HCT116 (cell line): ENCODE measurements around the gene CD63. TPM values are rescaled to one million over a fixed set of nuclear protein-coding genes. Genes with fewer than 3 reads are reported as not detected.

Source experiments
- ATAC-seq: fragments of 200-7000 bp; cut with Tn5 transposase; 2 replicates; pipeline ENCODE4 v1.9.1; 2020; ENCODE audit warnings: mild to moderate bottlenecking, moderate library complexity
- BruUV-seq: library from RNA; stranded (reverse); fragments of 400-500 nt; replicated peaks from 2 replicates; lab custom pipeline; 2021; lab: Mats Ljungman, UMichigan
- CTCF ChIA-PET: fragments of 300-600 bp; sonication (Branson Sonifier 250); formaldehyde crosslinking; loops from one replicate; lab custom pipeline; 2021; ENCODE audit warnings: antibody characterized with exemption; lab: Charles Lee
- POLR2A ChIA-PET: fragments of 300-600, 350-600 bp; sonication (Branson Sonifier 250); formaldehyde crosslinking; loops from one replicate; lab custom pipeline; 2021; ENCODE audit warnings: antibody characterized with exemption; lab: Charles Lee
- RAD21 ChIA-PET, 2 experiments: fragments of 300-600 bp; sonication (Branson Sonifier 250); formaldehyde crosslinking; loops; one replicate each; lab custom pipeline; 2023; ENCODE audit warnings: low total read pairs in 2 of 2; ENCODE audit not compliant: uncharacterized antibody in 2 of 2, unreplicated experiment in 2 of 2, low non-redundant PET in 1 of 2; lab: Charles Lee
- DNase-seq: peaks from one replicate; pipeline ENCODE4 v3.0.0-alpha.2; 2010; ENCODE audit warnings: low read depth, low spot score
- H2AFZ ChIP-seq: fragments of 200-600 bp; shearing (Covaris generic), sonication (generic); 2 replicates; pipeline ENCODE4 v1.6.1; 2017; ENCODE audit warnings: low read depth, mixed run types, mixed read lengths, antibody characterized with exemption, low read length; ENCODE audit not compliant: poor library complexity, severe bottlenecking
- H3K27ac ChIP-seq: 2 replicates; pipeline ENCODE4 v1.5.1; 2012; ENCODE audit warnings: low read depth, low read length
- H3K27me3 ChIP-seq: fragments of 200-600 bp; sonication (generic); 2 replicates; pipeline ENCODE4 v1.6.1; 2016; ENCODE audit warnings: mixed run types, low read length, mixed read lengths; ENCODE audit not compliant: insufficient read depth
- H3K36me3 ChIP-seq, 2 experiments: fragments of 200-500 bp in 1 of 2; fragments of 200-600 bp in 1 of 2; sonication (Bioruptor generic) in 1 of 2; sonication (generic) in 1 of 2; 2 replicates each; pipeline versions ENCODE4 v1.5.1 to v1.6.1; 2014 to 2016; ENCODE audit warnings: low read length in 2 of 2, inconsistent platforms in 1 of 2, mixed read lengths in 1 of 2, mixed run types in 1 of 2; ENCODE audit not compliant: insufficient read depth in 2 of 2, control insufficient read depth in 1 of 2
- H3K4me1 ChIP-seq, 2 experiments: fragments of 200-600 bp in 1 of 2; sonication (generic) in 1 of 2; 2 replicates each; pipeline versions ENCODE4 v1.5.1 to v1.6.1; 2012 to 2017; ENCODE audit warnings: low read length in 2 of 2, inconsistent platforms in 1 of 2, mild to moderate bottlenecking in 1 of 2, mixed read lengths in 1 of 2, mixed run types in 1 of 2, moderate library complexity in 1 of 2; ENCODE audit not compliant: insufficient read depth in 2 of 2, control insufficient read depth in 1 of 2
- H3K4me2 ChIP-seq: fragments of 200-600 bp; sonication (generic); 2 replicates; pipeline ENCODE4 v1.6.1; 2017; ENCODE audit warnings: mixed run types, low read length, mixed read lengths
- H3K4me3 ChIP-seq, 2 experiments: fragments of 200-600 bp in 1 of 2; sonication (generic) in 1 of 2; replicated peaks in 1 of 2; 2 replicates each; pipeline ENCODE4 v1.5.1; 2011 to 2016; ENCODE audit warnings: low read length in 2 of 2, control low read depth in 1 of 2, low read depth in 1 of 2, mild to moderate bottlenecking in 1 of 2, mixed read lengths in 1 of 2, mixed run types in 1 of 2
- H3K79me2 ChIP-seq: fragments of 200-600 bp; sonication (generic); 2 replicates; pipeline ENCODE4 v1.6.1; 2017; ENCODE audit warnings: mild to moderate bottlenecking, mixed run types, low read length, moderate library complexity, mixed read lengths; ENCODE audit not compliant: insufficient read depth
- H3K9ac ChIP-seq: fragments of 200-600 bp; sonication (generic); 2 replicates; pipeline ENCODE4 v1.6.1; 2016; ENCODE audit warnings: low read length, mixed read lengths
- H3K9me2 ChIP-seq: fragments of 200-600 bp; sonication (generic), shearing (Covaris generic); 2 replicates; pipeline ENCODE4 v1.6.1; 2017; ENCODE audit warnings: mixed run types, mild to moderate bottlenecking, moderate library complexity; ENCODE audit not compliant: insufficient read depth
- H3K9me3 ChIP-seq, 2 experiments: fragments of 200-500 bp in 1 of 2; fragments of 200-600 bp in 1 of 2; sonication (Bioruptor generic) in 1 of 2; sonication (generic) in 1 of 2; 2 replicates each; pipeline ENCODE4 v1.6.1; 2014 to 2017; ENCODE audit warnings: low read length in 2 of 2, mixed read lengths in 2 of 2, inconsistent platforms in 1 of 2, low read depth in 1 of 2, mild to moderate bottlenecking in 1 of 2, mixed run types in 1 of 2, moderate library complexity in 1 of 2; ENCODE audit not compliant: control insufficient read depth in 1 of 2, insufficient read depth in 1 of 2
- H4K20me1 ChIP-seq: fragments of 200-600 bp; sonication (generic), shearing (Covaris generic); 2 replicates; pipeline ENCODE4 v1.6.1; 2017; ENCODE audit warnings: mixed run types, mild to moderate bottlenecking, moderate library complexity; ENCODE audit not compliant: insufficient read depth
- ATF3 ChIP-seq: IDR thresholded peaks from 2 replicates; pipeline ENCODE4 v1.6.1; 2012
- CBX3 ChIP-seq: IDR thresholded peaks from 2 replicates; pipeline ENCODE4 v1.6.1; 2012; ENCODE audit warnings: low read depth
- CEBPB ChIP-seq: IDR thresholded peaks from 2 replicates; pipeline ENCODE4 v1.6.1; 2012; ENCODE audit warnings: low read depth
- EGR1 ChIP-seq: IDR thresholded peaks from 2 replicates; pipeline ENCODE4 v1.6.1; 2012; ENCODE audit warnings: low read depth
- ELF1 ChIP-seq: IDR thresholded peaks from 2 replicates; pipeline ENCODE4 v1.6.1; 2012; ENCODE audit warnings: low read depth, borderline replicate concordance
- EZH2 ChIP-seq: fragments of 200-600 bp; sonication (generic); IDR thresholded peaks from 2 replicates; pipeline ENCODE4 v1.6.1; 2017; ENCODE audit warnings: antibody characterized with exemption, mixed run types
- EZH2phosphoT487 ChIP-seq: fragments of 200-600 bp; IDR thresholded peaks from 2 replicates; pipeline ENCODE4 v1.6.1; 2018; ENCODE audit warnings: antibody characterized with exemption, borderline replicate concordance
- FOSL1 ChIP-seq: IDR thresholded peaks from 2 replicates; pipeline ENCODE4 v1.6.1; 2012; ENCODE audit warnings: low read depth
- JUND ChIP-seq: IDR thresholded peaks from 2 replicates; pipeline ENCODE4 v1.6.1; 2012
- MAX ChIP-seq: IDR thresholded peaks from 2 replicates; pipeline ENCODE4 v1.6.1; 2012
- POLR2A ChIP-seq: IDR thresholded peaks from 2 replicates; pipeline ENCODE4 v1.7.0; 2011; ENCODE audit warnings: borderline replicate concordance; ENCODE audit not compliant: insufficient read depth, insufficient read length; ENCODE audit errors: extremely low read depth
- POLR2AphosphoS5 ChIP-seq: IDR thresholded peaks from 2 replicates; pipeline ENCODE4 v1.6.1; 2011; ENCODE audit warnings: mild to moderate bottlenecking, low read depth, low read length, moderate library complexity
- SIN3A ChIP-seq: IDR thresholded peaks from 2 replicates; pipeline ENCODE4 v1.6.1; 2012; ENCODE audit warnings: low read depth
- SRF ChIP-seq: IDR thresholded peaks from 2 replicates; pipeline ENCODE4 v1.6.1; 2012; ENCODE audit warnings: low read depth
- TCF7L2 ChIP-seq: IDR thresholded peaks from 2 replicates; pipeline ENCODE4 v1.7.0; 2011; ENCODE audit warnings: borderline replicate concordance, inconsistent platforms; ENCODE audit not compliant: insufficient read depth, insufficient read length; ENCODE audit errors: extremely low read depth
- YY1 ChIP-seq: IDR thresholded peaks from 2 replicates; pipeline ENCODE4 v1.6.1; 2011; ENCODE audit warnings: low read length, low read depth, moderate library complexity, mild to moderate bottlenecking; ENCODE audit not compliant: insufficient replicate concordance; ENCODE audit errors: extremely low read depth
- ZBTB33 ChIP-seq: IDR thresholded peaks from 2 replicates; pipeline ENCODE4 v1.6.1; 2011; ENCODE audit warnings: mild to moderate bottlenecking, low read length, moderate library complexity; ENCODE audit not compliant: insufficient replicate concordance; ENCODE audit errors: extremely low read depth
- ZNF274 ChIP-seq: fragments of 200-500 bp; sonication (Bioruptor generic); IDR thresholded peaks from 2 replicates; pipeline ENCODE4 v1.6.1; 2014; ENCODE audit warnings: mild to moderate bottlenecking, low read depth, low read length, inconsistent platforms
- intact Hi-C: fragments of 100-400 bp; cut with micrococcal nuclease; formaldehyde crosslinking; loops from 2 replicates; pipeline ENCODE4 v1.10.0; 2022
- total RNA-seq: library from RNA; stranded (reverse); gene quantifications from one replicate; pipeline ENCODE4 v1.2.1, GENCODE V29; 2021; ENCODE audit not compliant: unreplicated experiment

The CD63 gene
- total RNA-seq, 1 experiment from 2014 or later, result 355 TPM

GRCh38 chr12:55707219-55707671 lies 21.6 kb downstream of the CD63 start:
- RAD21 ChIA-PET, result interaction anchor here in 1 of 2 experiments (1.1 kb wide), 1 partner anchor 9 kb away, joined by 4 read pairs; the partner anchor contains the start of gene BLOC1S1
- Histone ChIP-seq H2AFZ (no peak overlapping the region), H3K36me3 (no peaks in the 10 kb centered on the region), H3K4me2 (peak overlapping the region; percentile 81), H3K79me2 (no peaks in the 10 kb centered on the region), H3K4me1 (peaks cover 4 to 14% of the 10 kb centered on the region in 2 experiments; a peak in 3 of 4 replicates), H4K20me1 (no peaks in the 10 kb centered on the region), H3K27me3 (peaks cover 19% of the 10 kb centered on the region; the same call in 1 of the 2 replicates), H3K9me2 (no peaks in the 10 kb centered on the region), H3K9me3 (no peaks in the 10 kb centered on the region), H3K27ac (no peak overlapping the region), H3K4me3 (peak overlapping the region; percentile 39 to 57), H3K9ac (peak overlapping the region; percentile 25; the same call in 1 of the 2 replicates)
- no TSS peak for BruUV-seq
- CTCF ChIA-PET, result interaction anchor here (0.8 to 2.9 kb wide), 3 partner anchors 11 to 51 kb away, joined by 3 to 12 read pairs (median 4); no protein-coding TSS in a partner anchor
- ATAC-seq (0 out of 2 replicates have a peak, but pooled peaks have one; percentile 13), DNase-seq (no peak)
- TF ChIP-seq TCF7L2 (no peak), POLR2A (no peak), ATF3 (no peak), CEBPB (no peak), EZH2phosphoT487 (no peak), YY1 (no peak), SRF (no peak)
- POLR2A ChIA-PET, result no interaction called here
- intact Hi-C loops, result no loop called here

- CTCF ChIA-PET, result interaction anchor here (0.8 to 2.9 kb wide), 6 partner anchors 9 to 50 kb away, joined by 3 to 19 read pairs (median 4); partner anchors contain the start of gene BLOC1S1
- no peak for TF ChIP-seq CBX3
- TF ChIP-seq EGR1, result no peak
- TF ChIP-seq POLR2AphosphoS5, result no peak
- TF ChIP-seq JUND, result no peak
- no peak for TF ChIP-seq CEBPB
- no peak for TF ChIP-seq SIN3A
- TF ChIP-seq MAX, result no peak
- no peak for TF ChIP-seq YY1
- no peak for TF ChIP-seq EZH2
- no peak for TF ChIP-seq ELF1
- no peak for TF ChIP-seq EZH2phosphoT487
- TF ChIP-seq ZNF274, result no peak
- TF ChIP-seq FOSL1, result no peak
- TF ChIP-seq ZBTB33, result no peak
- TF ChIP-seq POLR2A, result no peak
These were observed 22.1 kb downstream of the CD63 start for GRCh38 chr12:55706568-55707218.

More at GRCh38 chr12:55706568-55707218, 22.1 kb downstream of the CD63 start:
- Histone ChIP-seq H3K27me3 (peaks cover 15% of the 10 kb centered on the region; the same call in 1 of the 2 replicates), H3K9me3 (no peaks in the 10 kb centered on the region), H3K9me2 (no peaks in the 10 kb centered on the region), H3K4me3 (peak overlapping the region in 1 of 2 experiments; percentile 57; a peak in 2 of 4 replicates), H3K4me1 (peaks cover 4 to 14% of the 10 kb centered on the region in 2 experiments; a peak in 3 of 4 replicates), H3K27ac (no peak overlapping the region), H4K20me1 (no peaks in the 10 kb centered on the region), H3K9ac (no peak overlapping the region), H3K36me3 (no peaks in the 10 kb centered on the region), H3K4me2 (peak overlapping the region; percentile 81), H2AFZ (no peak overlapping the region), H3K79me2 (no peaks in the 10 kb centered on the region)
- intact Hi-C loops, result no loop called here
- BruUV-seq, result no TSS peak
- ATAC-seq, result no peak
- ChIA-PET POLR2A (no interaction called here), RAD21 (interaction anchor here in 1 of 2 experiments (1.1 kb wide), 1 partner anchor 9 kb away, joined by 4 read pairs; the partner anchor contains the start of gene BLOC1S1)
- DNase-seq, result no peak
